ENCODE measurements around the gene ARL13B. TPM values are rescaled to one million over a fixed set of nuclear protein-coding genes. Genes with fewer than 3 reads are reported as not detected.
"Not testable (repeated sequence)": the region's sequence is repeated elsewhere in the genome, so short reads cannot be mapped to it uniquely, and the experiment has no call there.

Gene ARL13B
- total and polyA plus RNA-seq, 2 of the 8 experiments (the other 6 are each of a cell fraction or from before 2014, with no cell fraction given): 1.5 to 12.7 TPM

DNA sequence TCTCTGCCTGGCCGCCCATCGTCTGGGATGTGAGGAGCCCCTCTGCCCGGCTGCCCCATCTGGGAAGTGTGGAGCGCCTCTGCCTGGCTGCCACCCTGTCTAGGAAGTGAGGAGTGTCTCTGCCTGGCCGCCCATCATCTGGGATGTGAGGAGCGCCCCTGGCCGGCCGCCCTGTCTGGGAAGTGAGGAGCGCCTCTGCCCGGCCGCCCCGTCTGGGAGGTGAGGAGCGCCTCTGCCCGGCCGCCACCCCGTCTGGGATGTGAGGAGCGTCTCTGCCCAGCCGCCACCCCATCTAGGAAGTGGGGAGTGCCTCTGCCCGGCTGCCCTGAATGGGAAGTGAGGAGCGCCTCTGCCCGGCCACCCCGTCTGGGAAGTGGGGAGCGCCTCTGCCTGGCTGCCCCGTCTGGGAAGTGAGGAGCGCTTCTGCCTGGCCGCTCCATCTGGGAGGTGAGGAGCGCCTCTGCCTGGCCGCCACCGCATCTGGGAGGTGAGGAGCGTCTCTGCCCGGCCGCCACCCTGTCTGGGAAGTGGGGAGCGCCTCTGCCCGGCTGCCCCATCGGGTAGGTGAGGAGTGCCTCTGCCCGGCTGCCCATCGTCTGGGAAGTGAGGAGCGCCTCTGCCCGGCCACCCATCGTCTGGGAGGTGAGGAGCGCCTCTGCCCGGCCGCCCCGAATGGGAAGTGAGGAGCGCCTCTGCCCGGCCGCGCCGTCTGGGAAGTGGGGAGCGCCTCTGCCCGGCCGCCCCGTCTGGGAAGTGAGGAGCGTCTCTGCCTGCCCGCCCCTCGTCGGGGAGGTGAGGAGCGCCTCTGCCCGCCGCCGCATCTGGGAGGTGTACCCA is 64.4 kb downstream of the ARL13B start:
- CTCF ChIA-PET (ENCODE audit: partially characterized antibody); H3K27me3 ChIP-seq (replicated peaks in 1 of 4; ENCODE audit: control insufficient read depth in 3 of 4, extremely low read depth in 1 of 4, insufficient read depth in 3 of 4, low read length in 3 of 4): not testable (repeated sequence)
- WGBS, 2 experiments (ENCODE audit: extremely low coverage in 1 of 2, insufficient coverage in 1 of 2, insufficient read length in 1 of 2, insufficient replicate concordance in 2 of 2, low coverage in 1 of 2, low lambda C conversion rate in 2 of 2, missing lambda C conversion rate in 1 of 2): 91% methylated on average over 8 of the region's 61 CpGs; no CpG with 5 or more reads in 1 of the 2 experiments

More for the DNA sequence above, 64.4 kb downstream of the ARL13B start:
- not testable (repeated sequence) for H3K79me2 ChIP-seq (ENCODE audit: control insufficient read depth in 1 of 2, insufficient read depth in 2 of 2, low read length in 2 of 2); DNase-seq (ENCODE audit: low read depth in 1 of 2, low spot score in 2 of 2); H3K4me3 ChIP-seq (ENCODE audit: extremely low read depth in 1 of 4, insufficient read depth in 2 of 4, low read depth in 3 of 4, low read length in 4 of 4); H3K4me2 ChIP-seq (ENCODE audit: insufficient read depth in 1 of 2, low read depth in 2 of 2, low read length in 2 of 2); H3K9ac ChIP-seq (replicated peaks in 1 of 4; ENCODE audit: extremely low read depth in 1 of 4, low read depth in 3 of 4, low read length in 3 of 4); H3K18ac ChIP-seq (ENCODE audit: extremely low read depth, low read length); H3K4ac ChIP-seq (replicated peaks; ENCODE audit: insufficient read length, low read depth, low read length); H3K14ac ChIP-seq (ENCODE audit: insufficient read length); H3K56ac ChIP-seq (replicated peaks; ENCODE audit: insufficient read length, low read depth, low read length); FAIRE-seq; H3K23ac ChIP-seq (ENCODE audit: insufficient read length); H2BK120ac ChIP-seq (replicated peaks; ENCODE audit: low read depth, low read length); H4K91ac ChIP-seq (replicated peaks; ENCODE audit: insufficient read length, low read length); H3K23me2 ChIP-seq (ENCODE audit: low read depth, low read length); H3K4me1 ChIP-seq (replicated peaks in 1 of 4; ENCODE audit: control insufficient read depth in 3 of 4, insufficient read depth in 4 of 4, low read length in 3 of 4); H3K79me1 ChIP-seq (ENCODE audit: low read depth, low read length); H2BK15ac ChIP-seq (ENCODE audit: low read length); H3K27ac ChIP-seq (ENCODE audit: low read depth, low read length); H4K5ac ChIP-seq (ENCODE audit: insufficient read length, low read depth, low read length); H2BK20ac ChIP-seq (ENCODE audit: low read length); H2AK5ac ChIP-seq (ENCODE audit: low read depth, low read length); H2AFZ ChIP-seq (ENCODE audit: low read length); H4K20me1 ChIP-seq (replicated peaks in 1 of 2; ENCODE audit: control insufficient read depth in 1 of 2, insufficient read depth in 2 of 2, low read length in 2 of 2); H4K8ac ChIP-seq (ENCODE audit: extremely low read depth, insufficient read depth, low read length); H2BK5ac ChIP-seq (ENCODE audit: low read depth, low read length); H2BK12ac ChIP-seq (ENCODE audit: low read depth, low read length)
- peaks cover 0 to 14% of the 10 kb centered on the region in 2 experiments; a peak in 3 of 4 replicates for H3K9me3 ChIP-seq (ENCODE audit: insufficient read depth in 2 of 2, low read depth in 1 of 2, low read length in 1 of 2)
- H3K36me3 ChIP-seq (ENCODE audit: control insufficient read depth in 2 of 4, insufficient read depth in 4 of 4, low read length in 3 of 4): peaks cover 0 to 23% (median 3%) of the 10 kb centered on the region in 4 experiments; a peak in 3 of 8 replicates
- POLR2A ChIA-PET (ENCODE audit: partially characterized antibody): interaction anchor here (0.7 kb wide), 1 partner anchor 37 kb away, joined by 3 read pairs; no protein-coding TSS in a partner anchor
